IPS DF 6.9 (cell line): ENCODE results near the gene TTBK1.

Experiments used
- DNase-seq: peaks from one replicate; pipeline ENCODE4 v3.0.0-alpha.2; 2013; ENCODE audit warnings: low read depth, low spot score
- H3K27ac ChIP-seq: one replicate; pipeline ENCODE4 v1.5.1; 2013; ENCODE audit warnings: low read length, control low read depth
- H3K27me3 ChIP-seq: 2 replicates; pipeline ENCODE4 v1.6.1; 2013; ENCODE audit warnings: mild to moderate bottlenecking, low read length; ENCODE audit not compliant: control insufficient read depth, insufficient read depth
- H3K36me3 ChIP-seq: 2 replicates; pipeline ENCODE4 v1.6.1; 2013; ENCODE audit warnings: low read length; ENCODE audit not compliant: control insufficient read depth, insufficient read depth
- H3K4me1 ChIP-seq: 2 replicates; pipeline ENCODE4 v1.6.1; 2013; ENCODE audit warnings: low read length; ENCODE audit not compliant: control insufficient read depth, insufficient read depth
- H3K4me3 ChIP-seq: 2 replicates; pipeline ENCODE4 v1.5.1; 2013; ENCODE audit warnings: mild to moderate bottlenecking, low read length
- H3K9me3 ChIP-seq: 2 replicates; pipeline ENCODE4 v1.6.1; 2013; ENCODE audit warnings: low read length, inconsistent platforms; ENCODE audit not compliant: control insufficient read depth, insufficient read depth
- WGBS: extraction: QIAGEN DNeasy Blood & Tissue Kit; methylation state at CpG from one replicate; pipeline ENCODE4 v1.1.7; 2013; ENCODE audit warnings: mixed read lengths, missing lambda C conversion rate; ENCODE audit not compliant: insufficient read length, insufficient coverage; 5-methylcytosine and 5-hydroxymethylcytosine counted together

The TTBK1 gene

DNA sequence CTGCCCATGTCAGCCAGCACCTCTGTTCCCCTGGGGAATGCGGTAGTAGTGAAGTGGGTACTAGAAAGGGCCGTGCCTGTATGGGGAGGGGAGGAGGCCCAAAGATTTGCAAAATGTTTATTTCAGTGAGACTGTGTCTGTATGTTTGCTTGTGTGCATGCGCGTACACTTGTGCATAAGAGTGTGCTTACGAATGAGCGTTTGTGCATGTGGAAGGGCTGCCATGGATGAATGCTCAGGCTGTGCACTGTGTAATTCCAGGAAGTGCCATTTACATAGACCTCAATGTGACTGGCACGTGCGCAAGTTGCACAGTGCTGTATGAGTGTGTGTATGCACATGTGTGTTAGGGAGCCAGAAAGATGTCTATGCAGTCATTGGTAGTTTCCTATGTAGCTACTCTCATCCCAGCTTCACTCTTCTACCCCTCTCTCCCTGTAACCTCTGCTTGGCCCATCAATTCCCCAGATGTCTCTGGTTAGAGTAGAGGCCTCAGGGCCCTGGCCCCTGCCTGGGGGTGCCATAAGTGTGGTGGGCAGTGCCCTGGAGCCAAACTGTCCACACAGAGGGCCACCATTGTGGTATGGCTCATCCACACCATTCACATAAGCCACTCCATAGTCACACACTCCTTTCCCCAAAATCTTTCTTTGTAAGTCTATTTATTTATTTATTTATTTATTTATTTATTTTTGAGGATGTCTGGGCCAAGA, 28.0 kb downstream of the TTBK1 start:
- no peaks in the 10 kb centered on the region for H3K36me3 ChIP-seq
- no peak for DNase-seq
- no peak overlapping the region for H3K27ac ChIP-seq
- H3K4me3 ChIP-seq: no peak overlapping the region
- no CpG with 5 or more reads among the region's 8 CpGs for WGBS
- no peaks in the 10 kb centered on the region for H3K9me3 ChIP-seq
- peaks cover 23% of the 10 kb centered on the region; the same call in 1 of the 2 replicates for H3K27me3 ChIP-seq
- peaks cover 10% of the 10 kb centered on the region for H3K4me1 ChIP-seq

DNA sequence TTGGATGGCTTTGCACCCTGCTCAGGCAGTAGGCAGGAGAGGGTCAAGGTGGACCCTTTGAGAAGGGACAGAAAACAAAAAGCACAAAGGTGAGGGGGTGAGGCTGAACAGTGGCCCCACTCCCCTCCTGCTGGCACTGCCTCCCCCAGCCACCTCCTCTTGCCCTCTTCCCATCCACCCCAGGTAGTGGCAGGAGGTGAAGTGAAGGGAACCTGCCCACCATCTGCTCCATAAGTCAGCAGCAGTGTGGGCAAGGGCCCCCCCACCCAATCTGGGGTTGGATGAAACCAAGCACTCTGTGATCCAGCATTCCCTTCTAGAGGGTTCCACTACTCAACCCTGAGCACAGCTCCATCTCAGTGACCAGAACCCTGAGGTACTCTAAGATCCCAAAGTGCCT, 28.7 kb downstream of the TTBK1 start:
- Histone ChIP-seq H3K36me3 (no peaks in the 10 kb centered on the region), H3K27me3 (peaks cover 23% of the 10 kb centered on the region; the same call in 1 of the 2 replicates), H3K27ac (no peak overlapping the region), H3K4me3 (no peak overlapping the region), H3K9me3 (no peaks in the 10 kb centered on the region), H3K4me1 (peaks cover 11% of the 10 kb centered on the region)
- no peak for DNase-seq

DNA sequence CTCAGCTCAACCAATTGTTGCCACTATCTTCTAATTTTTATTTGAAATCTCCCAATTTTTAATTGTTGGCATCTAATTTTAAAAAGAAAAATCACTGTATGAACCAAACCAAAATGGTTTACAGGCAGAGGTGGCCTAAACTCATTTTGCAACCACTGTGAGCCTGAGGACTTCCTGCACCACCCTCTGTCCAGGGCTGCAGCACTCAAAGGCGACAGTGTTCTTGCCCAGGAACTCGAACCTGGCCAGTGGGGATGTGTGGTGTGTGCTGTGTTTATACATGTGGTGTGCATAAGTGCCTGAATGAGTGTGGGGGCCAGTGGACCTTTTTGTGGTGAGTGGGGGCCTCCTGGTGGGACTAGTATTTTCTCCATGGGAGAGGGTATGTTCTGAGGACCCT, 30.4 kb downstream of the TTBK1 start:
- H3K4me3 ChIP-seq: no peak overlapping the region
- H3K9me3 ChIP-seq: no peaks in the 10 kb centered on the region
- DNase-seq: no peak
- peaks cover 15% of the 10 kb centered on the region; the same call in 1 of the 2 replicates for H3K27me3 ChIP-seq
- WGBS: no CpG with 5 or more reads among the region's 2 CpGs
- H3K36me3 ChIP-seq: no peaks in the 10 kb centered on the region
- peaks cover 8% of the 10 kb centered on the region for H3K4me1 ChIP-seq
- H3K27ac ChIP-seq: no peak overlapping the region

DNA sequence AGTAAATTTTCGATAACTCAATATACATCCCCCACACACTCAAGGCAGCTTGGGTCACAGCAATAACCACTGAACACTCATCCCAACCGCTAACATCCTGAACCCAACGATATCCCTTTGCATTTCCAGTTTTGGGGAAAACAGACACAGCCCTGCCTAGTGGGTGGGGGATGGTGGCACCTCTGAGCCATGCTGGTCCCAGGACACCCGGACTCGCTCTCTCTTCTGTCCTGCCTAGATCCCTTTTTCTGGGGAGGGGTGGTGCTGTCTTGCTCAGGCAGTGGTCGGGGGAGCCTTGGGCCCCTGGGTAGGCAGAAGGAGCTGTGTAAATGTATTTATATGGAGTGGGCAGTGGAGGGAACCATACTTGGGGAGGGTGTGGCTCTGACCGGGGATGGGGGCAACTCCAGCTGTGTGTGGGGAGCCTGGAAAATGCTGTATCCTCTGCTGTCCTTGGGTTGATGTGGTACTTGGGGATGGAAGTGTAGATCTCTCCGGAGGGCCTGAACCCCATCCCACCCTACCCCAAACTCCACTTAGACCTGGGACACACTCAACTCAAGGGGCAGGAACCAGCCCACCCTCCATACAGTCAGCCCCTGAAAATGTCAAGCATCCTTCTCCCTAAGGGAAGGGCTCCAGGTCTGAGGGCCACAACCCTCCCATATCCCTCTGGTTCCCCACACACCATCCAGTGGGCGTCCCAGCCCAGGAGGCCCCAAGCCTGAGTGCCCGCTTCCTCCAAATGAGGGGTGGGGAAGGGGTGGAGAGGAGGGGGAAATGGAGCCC, 31.0 kb downstream of the TTBK1 start:
- Histone ChIP-seq H3K4me3 (peak overlapping the region; percentile 39; the same call in 1 of the 2 replicates), H3K4me1 (peaks cover 5% of the 10 kb centered on the region), H3K27me3 (peaks cover 9% of the 10 kb centered on the region; the same call in 1 of the 2 replicates), H3K27ac (no peak overlapping the region), H3K36me3 (no peaks in the 10 kb centered on the region), H3K9me3 (no peaks in the 10 kb centered on the region)
- no CpG with 5 or more reads among the region's 10 CpGs for WGBS
- no peak for DNase-seq

DNA sequence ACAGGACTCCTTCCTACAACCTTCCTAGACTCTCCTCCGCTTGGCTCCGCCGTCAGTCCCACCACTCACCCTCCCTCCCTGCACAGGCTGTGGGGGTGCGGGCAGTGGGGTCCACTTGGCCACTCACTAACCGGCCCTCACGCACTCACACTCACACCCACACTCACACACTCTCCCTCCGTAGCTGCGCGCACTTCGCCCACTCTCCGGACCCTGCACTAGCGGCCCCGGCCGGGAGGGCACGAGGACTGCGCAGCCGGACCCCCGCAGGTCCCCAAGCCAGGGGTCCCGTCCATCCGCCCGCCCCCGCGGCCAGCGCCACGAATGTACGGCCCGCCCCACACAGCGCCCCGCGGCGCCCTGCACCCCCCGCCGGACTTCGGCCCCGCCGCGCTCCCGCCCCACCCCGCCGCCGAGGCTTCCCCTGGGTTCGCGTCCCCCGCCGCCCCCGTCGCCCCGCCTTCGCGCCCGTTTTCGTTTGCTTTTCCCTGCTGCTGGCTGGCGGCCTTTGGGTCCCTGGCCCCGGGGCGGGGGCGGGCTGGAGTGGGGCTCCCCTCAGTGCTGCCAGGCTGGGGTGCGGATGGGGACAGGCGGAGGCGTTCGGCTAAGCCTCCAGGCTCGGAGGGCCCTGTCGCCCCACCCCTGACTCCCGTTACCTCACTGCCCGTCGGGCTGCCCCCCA, 31.8 kb downstream of the TTBK1 start:
- DNase-seq: no peak
- peaks cover 4% of the 10 kb centered on the region for H3K4me1 ChIP-seq
- peaks cover 9% of the 10 kb centered on the region; the same call in 1 of the 2 replicates for H3K27me3 ChIP-seq
- WGBS: no CpG with 5 or more reads among the region's 65 CpGs
- H3K9me3 ChIP-seq: no peaks in the 10 kb centered on the region
- H3K27ac ChIP-seq: no peak overlapping the region
- H3K4me3 ChIP-seq: peak overlapping the region; percentile 39; the same call in 1 of the 2 replicates
- H3K36me3 ChIP-seq: no peaks in the 10 kb centered on the region

DNA sequence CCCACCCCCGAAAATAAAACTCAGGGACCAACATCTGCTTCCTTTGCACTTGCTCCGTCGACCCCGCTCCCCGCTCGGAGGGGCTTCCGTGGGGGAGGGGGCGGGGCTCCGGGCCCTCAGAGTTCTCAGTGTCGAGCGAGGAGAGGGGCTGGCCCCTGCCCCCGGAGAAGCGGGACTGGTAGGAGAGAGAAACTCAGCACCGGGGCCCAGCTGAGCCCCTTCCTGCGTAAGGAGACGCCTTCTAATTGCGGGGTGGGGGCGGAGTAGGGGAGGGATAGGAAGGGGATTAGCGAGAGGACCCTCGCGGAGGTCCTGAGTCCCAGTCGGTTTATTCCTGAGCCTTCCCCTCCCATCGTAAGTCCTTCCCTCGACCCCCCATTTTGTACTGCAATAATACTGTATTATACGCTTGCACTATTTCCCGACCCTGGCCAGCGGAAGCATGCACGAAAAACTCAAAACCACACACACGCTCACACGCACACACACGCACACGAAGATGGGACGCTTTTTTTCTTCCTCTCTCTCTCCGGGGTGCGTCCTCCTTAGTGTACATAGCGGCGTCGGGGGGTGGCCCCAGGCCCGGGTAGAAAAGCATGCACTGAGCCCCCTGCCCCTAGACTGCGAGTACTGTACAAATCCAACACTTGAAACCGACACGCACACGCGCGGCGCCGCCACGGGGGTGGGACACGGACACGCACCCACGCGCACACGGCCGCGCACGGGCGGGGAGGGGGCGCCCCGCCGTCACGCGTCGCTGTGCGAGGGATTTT, 32.7 kb downstream of the TTBK1 start:
- no peak for DNase-seq
- Histone ChIP-seq H3K9me3 (no peaks in the 10 kb centered on the region), H3K36me3 (no peaks in the 10 kb centered on the region), H3K27ac (no peak overlapping the region), H3K27me3 (peaks cover 9% of the 10 kb centered on the region; the same call in 1 of the 2 replicates), H3K4me1 (peaks cover 4% of the 10 kb centered on the region), H3K4me3 (peak overlapping the region; percentile 39; the same call in 1 of the 2 replicates)
- no CpG with 5 or more reads among the region's 64 CpGs for WGBS

DNA sequence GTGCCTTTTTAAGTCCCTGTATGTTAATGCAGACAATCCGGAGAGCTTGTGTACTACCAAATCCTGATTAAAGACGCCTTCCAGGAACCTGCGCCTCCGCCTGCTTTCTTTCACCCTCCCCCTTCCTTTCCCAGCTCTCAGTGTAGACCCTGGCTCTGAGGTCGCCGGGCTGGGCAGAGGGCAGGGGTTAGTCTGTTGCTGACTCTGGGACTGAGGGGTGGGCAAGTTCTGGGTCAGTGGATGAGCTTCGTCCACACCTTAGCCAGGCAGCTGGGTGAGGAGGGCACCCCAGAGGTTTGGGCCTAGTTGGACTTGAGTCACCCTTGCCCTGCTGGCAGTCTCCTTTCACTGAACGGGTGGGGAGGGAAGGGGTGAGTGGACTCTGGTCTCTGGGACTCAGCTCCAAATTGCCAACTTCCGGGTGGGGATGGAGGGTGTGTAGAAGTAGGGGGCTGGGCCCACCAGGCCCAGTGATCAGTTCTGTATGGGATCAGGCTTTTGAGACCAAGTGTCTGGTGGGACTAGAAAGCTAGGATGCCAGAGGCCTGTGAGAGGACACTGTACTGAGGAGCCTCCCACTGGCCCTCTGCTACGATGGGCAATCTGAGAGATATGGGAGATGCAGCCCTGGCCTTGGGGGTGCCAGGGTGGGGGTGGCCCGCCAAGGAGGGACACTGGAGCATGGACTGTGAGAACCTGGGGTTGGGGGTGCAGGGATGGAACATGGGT, 33.5 kb downstream of the TTBK1 start:
- peak overlapping the region; percentile 39; the same call in 1 of the 2 replicates for H3K4me3 ChIP-seq
- DNase-seq: no peak
- H3K27me3 ChIP-seq: peaks cover 9% of the 10 kb centered on the region; the same call in 1 of the 2 replicates
- no CpG with 5 or more reads among the region's 11 CpGs for WGBS
- no peaks in the 10 kb centered on the region for H3K36me3 ChIP-seq
- no peaks in the 10 kb centered on the region for H3K9me3 ChIP-seq
- H3K4me1 ChIP-seq: peaks cover 4% of the 10 kb centered on the region
- H3K27ac ChIP-seq: no peak overlapping the region

DNA sequence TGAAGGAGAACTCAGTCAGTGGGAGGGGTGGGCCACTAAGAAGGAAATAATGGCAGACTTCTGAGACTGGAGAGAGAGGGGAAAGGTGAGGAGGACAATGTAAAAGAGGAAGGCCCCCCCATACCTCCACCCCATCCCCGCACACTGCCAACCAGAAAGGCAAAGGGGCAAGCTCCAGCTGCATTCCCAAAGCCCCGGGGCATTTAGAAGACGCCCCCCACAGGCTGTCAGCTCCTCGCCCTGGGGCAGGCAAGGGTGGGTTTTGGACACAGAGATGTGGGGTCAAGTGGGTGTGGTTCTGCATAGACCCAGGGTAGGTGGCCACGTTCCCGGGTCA, 34.0 kb downstream of the TTBK1 start:
- H3K27me3 ChIP-seq: peaks cover 9% of the 10 kb centered on the region; the same call in 1 of the 2 replicates
- DNase-seq: no peak
- WGBS: no CpG with 5 or more reads among the region's 6 CpGs
- H3K27ac ChIP-seq: no peak overlapping the region
- no peak overlapping the region for H3K4me3 ChIP-seq
- no peaks in the 10 kb centered on the region for H3K9me3 ChIP-seq
- H3K4me1 ChIP-seq: peaks cover 4% of the 10 kb centered on the region
- no peaks in the 10 kb centered on the region for H3K36me3 ChIP-seq

DNA sequence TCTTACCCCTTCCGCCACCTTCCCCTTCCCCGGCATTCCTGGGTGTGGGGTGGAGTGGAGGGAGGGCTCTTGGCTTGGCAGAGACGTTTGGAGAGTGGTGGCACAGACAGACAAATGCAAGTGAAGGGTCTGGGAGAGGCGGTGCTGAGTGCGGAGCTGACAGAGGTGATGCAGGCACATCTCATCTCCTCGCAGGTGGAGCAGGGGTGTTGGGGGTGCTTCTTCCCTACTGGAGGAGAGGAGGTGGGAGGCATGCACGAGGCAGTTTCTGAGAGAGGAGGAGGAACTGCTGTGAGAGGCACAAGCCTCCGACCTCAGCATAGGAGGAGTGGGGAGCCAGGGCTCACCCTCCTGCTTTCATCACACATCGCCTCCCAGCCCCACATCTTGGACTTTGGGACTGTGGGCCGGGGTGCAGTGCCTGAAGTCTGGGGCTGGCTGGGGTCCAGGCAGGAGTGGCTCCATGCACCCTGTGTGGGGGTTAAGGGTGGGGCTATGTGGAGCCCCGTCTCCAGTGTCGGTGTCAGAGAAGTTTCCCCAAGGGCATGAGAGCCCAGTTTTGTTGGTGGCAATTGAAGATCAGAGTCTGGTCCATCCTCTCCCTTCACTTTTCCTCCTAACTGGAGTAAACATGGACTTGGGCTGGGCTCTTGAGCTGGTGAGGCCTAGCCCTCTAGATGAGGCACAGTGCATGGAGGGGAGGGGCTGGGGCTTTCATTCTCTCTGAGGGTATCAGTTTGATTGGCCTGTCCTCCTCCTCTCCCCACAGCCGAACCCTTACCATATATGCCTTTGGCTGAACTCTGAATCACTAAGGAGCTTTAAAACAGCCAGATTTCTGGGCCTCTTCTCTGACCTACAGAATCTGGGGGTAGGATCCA, 34.6 kb downstream of the TTBK1 start:
- peaks cover 9% of the 10 kb centered on the region; the same call in 1 of the 2 replicates for H3K27me3 ChIP-seq
- DNase-seq: no peak
- H3K4me1 ChIP-seq: peaks cover 4% of the 10 kb centered on the region
- H3K27ac ChIP-seq: no peak overlapping the region
- H3K9me3 ChIP-seq: no peaks in the 10 kb centered on the region
- no peak overlapping the region for H3K4me3 ChIP-seq
- no peaks in the 10 kb centered on the region for H3K36me3 ChIP-seq
- WGBS: no CpG with 5 or more reads among the region's 13 CpGs
